HG02763 (cell line): Measurements from ENCODE around the gene CNEP1R1.
"Not testable (repeated sequence)": the region's sequence is repeated elsewhere in the genome, so short reads cannot be mapped to it uniquely, and the experiment has no call there.

Experiments
- ATAC-seq: cut with Tn5 transposase; IDR thresholded peaks from one replicate; pipeline ENCODE4 v1.9.1; 2021; ENCODE audit warnings: mild to moderate bottlenecking, moderate library complexity; ENCODE audit not compliant: unreplicated experiment

The CNEP1R1 gene, protein sequence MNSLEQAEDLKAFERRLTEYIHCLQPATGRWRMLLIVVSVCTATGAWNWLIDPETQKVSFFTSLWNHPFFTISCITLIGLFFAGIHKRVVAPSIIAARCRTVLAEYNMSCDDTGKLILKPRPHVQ

DNA sequence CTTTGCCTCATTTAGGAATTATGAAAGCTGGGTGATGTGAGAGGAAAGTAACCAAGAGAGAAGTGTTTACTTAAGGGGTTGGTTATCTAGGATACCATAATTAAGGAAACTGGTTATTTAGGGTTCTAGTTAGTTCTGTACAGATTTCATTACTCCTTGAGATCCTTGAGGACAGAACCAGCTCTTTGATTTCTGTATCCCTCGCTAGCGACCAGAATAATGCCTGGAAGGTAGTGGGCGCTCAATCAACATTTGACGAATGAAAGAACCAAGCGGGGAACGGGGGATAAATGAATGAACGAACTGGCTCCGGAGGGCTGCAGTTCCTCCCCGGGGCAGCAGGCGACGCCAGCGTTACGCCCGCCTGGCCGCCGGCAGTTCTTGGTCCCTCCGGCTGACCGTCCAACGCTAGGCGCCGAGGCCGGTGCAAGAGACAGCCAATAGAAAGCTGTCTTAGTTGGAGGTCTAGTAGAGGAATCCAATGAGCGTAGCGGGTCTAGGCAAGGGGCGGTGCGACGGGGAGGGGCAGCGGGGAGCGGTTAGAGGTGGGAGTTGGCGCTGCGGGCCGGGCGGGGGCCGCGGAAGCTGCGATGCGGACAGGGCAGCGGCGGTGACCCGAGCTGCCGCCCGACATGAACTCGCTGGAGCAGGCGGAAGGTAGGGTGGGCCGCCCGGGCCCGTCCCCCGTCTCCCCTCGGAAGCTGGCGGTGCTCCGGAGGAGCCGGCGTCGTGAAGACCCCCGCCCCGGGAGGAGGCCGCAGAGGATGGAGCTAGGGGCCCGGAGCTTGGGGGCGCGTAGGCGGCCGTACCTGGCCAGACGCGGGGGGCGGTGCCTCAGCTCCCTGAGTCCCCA lies at the start of gene CNEP1R1:
Gene CNEP1R1, plus strand, starts transcription at position 542 of the 853 bp plus-strand sequence. Its CDS starts 91 bp downstream, at position 633.
- ATAC-seq = peak; percentile 98

DNA sequence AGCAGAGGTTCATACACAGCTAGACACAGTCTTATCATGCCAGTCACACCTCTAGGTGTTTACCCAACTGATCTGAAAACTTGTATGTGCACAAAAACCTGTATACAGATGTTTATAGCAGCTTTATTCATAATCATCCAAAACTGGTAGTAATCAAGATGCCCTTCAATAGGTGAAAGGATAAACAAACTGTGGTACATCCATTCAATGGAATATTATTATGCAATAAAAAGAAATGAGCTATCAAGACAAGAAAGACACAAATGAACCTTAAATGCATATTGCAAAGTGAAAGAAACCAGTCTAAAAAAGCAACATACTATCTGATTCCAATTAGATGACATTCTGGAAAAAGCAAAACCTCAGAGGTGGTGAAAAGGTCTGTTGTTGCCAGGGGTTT lies 47.6 kb upstream of the CNEP1R1 start:
- ATAC-seq = no peak

DNA sequence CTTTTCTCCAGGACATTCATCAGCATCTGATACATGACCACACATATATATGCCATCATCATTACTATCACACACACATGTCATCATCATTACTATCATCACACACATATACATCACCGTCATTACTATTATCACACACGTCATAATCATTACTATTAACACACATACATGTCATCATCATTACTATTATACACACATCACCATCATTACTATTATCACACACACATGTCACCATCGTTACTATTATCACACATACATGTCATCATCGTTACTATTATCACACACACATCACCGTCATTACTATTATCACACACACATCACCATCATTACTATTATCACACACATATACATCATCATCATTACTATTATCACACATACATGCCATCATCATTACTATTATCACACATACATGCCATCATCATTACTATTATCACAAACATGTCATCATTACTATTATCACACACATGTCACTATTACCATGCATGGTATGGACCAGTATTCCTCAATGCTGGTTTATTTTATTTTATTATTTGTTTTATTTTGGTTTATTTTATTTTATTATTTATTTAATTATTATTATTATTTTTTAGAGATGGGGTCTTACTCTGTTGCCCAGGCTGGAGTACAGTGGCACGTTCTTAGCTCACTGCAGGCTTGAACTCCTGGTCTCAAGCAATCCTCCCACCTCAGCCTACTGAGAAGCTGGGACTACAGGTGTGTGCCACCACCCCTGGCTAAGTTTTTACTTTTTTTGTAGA lies 46.3 kb upstream of the CNEP1R1 start:
- ATAC-seq = no peak

GRCh38 chr16:49980166-49980565 lies 44.9 kb upstream of the CNEP1R1 start:
- no peak for ATAC-seq

GRCh38 chr16:49986351-49987124 lies 38.5 kb upstream of the CNEP1R1 start:
- no peak for ATAC-seq

GRCh38 chr16:49987381-49987780 lies 37.6 kb upstream of the CNEP1R1 start:
- no peak for ATAC-seq

DNA sequence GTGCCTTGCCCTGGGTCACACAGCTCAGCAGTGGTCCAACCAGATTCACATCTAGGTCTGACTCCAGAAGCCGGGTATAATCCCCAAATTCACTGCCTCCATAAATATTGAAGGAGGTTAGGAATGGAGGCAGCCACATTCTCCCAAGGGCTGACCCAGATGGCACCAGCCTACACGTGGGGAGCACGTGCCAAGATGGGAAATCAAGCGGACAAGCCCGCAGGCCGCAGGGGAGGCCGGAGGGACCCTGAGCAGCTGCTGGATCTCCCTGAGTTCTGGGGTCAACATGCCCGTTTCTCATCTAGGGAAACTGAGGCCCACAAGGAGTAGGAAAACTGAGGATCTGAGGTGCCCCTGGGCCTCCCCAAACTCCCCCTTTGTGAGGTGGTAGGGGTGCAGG lies 32.2 kb upstream of the CNEP1R1 start:
- ATAC-seq = no peak

GRCh38 chr16:49993579-49993978 lies 31.4 kb upstream of the CNEP1R1 start:
- no peak for ATAC-seq

GRCh38 chr16:49994006-49994405 lies 31.0 kb upstream of the CNEP1R1 start:
- no peak for ATAC-seq

DNA sequence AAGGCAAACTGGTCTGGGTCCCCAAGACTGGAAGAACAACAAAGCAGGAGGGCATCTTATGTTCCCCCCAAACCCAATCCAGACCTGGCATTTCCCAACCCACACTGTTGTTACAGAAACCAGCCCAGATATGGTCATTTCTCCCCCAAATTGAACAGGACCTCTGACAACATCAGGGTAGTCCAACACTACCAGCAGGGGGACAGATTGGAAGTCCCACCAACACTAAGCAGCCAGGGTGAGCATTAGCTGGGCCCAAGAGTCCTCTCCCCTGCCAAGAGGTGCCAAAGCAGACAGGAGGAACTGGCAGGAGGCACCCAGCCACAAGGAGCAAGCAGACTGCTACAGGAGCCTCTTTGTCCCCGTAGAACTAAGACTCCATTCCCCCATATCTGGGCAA lies 29.3 kb upstream of the CNEP1R1 start:
- no peak for ATAC-seq

GRCh38 chr16:49997721-49998251 lies 27.2 kb upstream of the CNEP1R1 start:
- no peak for ATAC-seq

DNA sequence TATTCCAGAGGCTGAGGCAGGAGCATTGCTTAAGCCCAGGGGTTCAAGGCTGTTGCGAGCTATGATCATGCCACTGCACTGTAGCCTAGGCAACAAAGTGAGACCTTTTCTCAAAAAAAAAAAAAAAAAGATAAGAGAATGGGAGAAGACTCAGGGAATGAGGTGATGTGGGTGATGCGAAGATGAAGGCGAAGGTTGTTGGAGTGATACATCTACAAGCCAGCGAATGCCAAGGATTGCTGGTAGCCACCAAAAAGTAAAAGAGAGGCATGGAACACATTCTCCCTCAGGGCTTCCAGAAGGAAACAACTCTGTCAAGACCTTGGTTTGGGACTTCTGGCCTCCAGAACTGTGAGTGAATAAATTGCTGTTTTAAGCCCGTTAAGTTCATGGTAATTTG lies 26.0 kb upstream of the CNEP1R1 start:
- ATAC-seq = no peak

DNA sequence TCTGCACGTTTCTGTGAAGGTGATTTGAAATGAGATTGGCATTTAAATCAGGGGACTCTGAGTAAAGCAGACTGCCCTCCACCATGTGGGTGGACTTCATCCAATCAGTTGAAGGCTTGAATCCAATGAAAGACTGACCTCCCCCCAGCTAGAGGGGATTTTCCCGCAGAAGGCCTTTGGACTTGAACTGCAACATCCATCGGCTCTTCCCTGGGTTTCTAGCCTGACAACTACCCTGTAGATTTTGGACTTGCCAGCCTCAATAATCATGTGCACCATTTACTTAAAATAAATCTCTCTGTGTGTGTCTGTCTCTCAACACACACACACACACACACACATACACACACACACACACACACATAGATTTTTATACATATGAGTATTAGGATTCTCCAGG lies 23.9 kb upstream of the CNEP1R1 start:
- ATAC-seq = no peak

- no peak for ATAC-seq
These were observed 22.8 kb upstream of the CNEP1R1 start for GRCh38 chr16:50002190-50002589.

DNA sequence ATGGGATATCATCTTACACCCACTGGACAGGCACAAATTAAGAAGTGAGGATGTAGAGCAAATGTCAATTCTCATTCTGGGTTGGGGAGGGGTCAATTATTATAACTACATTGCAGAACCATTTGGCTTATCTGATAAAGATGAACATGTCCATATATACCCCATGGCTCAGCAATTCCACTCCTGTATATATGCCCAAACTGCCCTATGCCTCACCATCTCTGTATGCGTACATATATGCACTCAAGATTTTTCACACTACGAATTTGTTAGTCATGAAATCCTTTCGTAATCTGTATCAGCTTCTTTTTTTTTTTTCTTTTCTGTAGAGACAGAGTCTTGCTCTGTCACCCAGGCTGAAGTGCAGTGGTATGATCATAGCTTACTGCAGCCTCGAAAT lies 20.8 kb upstream of the CNEP1R1 start:
- no peak for ATAC-seq

- no peak for ATAC-seq
These were observed 18.1 kb upstream of the CNEP1R1 start for GRCh38 chr16:50006964-50007363.

DNA sequence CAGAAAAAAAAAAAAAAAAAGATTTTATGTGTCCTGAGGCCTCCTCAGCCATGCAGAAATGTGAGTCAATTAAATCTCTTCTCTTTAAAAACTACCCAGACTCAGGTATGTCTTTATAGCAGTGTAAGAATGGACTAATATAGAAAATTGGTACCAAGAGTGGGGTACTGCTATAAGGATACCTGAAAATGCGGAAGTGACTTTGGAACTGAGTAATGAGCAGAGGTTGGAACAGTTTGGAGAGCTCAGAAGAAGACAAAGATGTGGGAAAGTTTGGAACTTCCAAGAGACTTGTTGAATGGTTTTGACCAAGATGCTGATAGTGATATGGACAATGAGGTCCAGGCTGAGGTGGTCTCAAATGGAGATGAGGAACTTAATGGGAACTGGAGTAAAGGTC lies 17.3 kb upstream of the CNEP1R1 start:
- ATAC-seq = no peak

- ATAC-seq = no peak
These were observed 14.8 kb upstream of the CNEP1R1 start for GRCh38 chr16:50010212-50010611.

GRCh38 chr16:50011707-50012106 lies 13.3 kb upstream of the CNEP1R1 start:
- no peak for ATAC-seq

GRCh38 chr16:50012182-50012581 lies 12.8 kb upstream of the CNEP1R1 start:
- no peak for ATAC-seq

- ATAC-seq = not testable (repeated sequence)
These were observed 10.8 kb upstream of the CNEP1R1 start for GRCh38 chr16:50014211-50014610.
